GM23248 (cell line): Measurements from ENCODE around the gene AP3S2. TPM values are rescaled to one million over a fixed set of nuclear protein-coding genes. Genes with fewer than 3 reads are reported as not detected.

Experiments
- DNase-seq: peaks from one replicate; pipeline ENCODE4 v3.0.0-alpha.2; 2015
- H2AFZ ChIP-seq: fragments of 200-600 bp; sonication (generic); 2 replicates; pipeline ENCODE4 v1.6.1; 2016; ENCODE audit warnings: antibody characterized with exemption
- H3F3A ChIP-seq: fragments of 200-600 bp; sonication (generic); 2 replicates; pipeline ENCODE4 v1.6.1; 2016; ENCODE audit warnings: mild to moderate bottlenecking, antibody characterized with exemption, mixed run types; ENCODE audit not compliant: insufficient read depth
- H3K27ac ChIP-seq: fragments of 200-600 bp; sonication (generic); 2 replicates; pipeline ENCODE4 v1.5.1; 2016; ENCODE audit warnings: mild to moderate bottlenecking
- H3K27me3 ChIP-seq: fragments of 200-600 bp; sonication (generic); replicated peaks from 2 replicates; pipeline ENCODE4 v1.6.1; 2016; ENCODE audit warnings: mild to moderate bottlenecking; ENCODE audit not compliant: insufficient read depth
- H3K36me3 ChIP-seq: fragments of 200-600 bp; sonication (generic); 2 replicates; pipeline ENCODE4 v1.6.1; 2016; ENCODE audit warnings: low read depth, mild to moderate bottlenecking
- H3K4me1 ChIP-seq: fragments of 200-600 bp; sonication (generic); 2 replicates; pipeline ENCODE4 v1.6.1; 2016; ENCODE audit warnings: mild to moderate bottlenecking; ENCODE audit not compliant: insufficient read depth
- H3K4me2 ChIP-seq: fragments of 200-600 bp; sonication (generic); one replicate; pipeline ENCODE4 v1.6.1; 2016; ENCODE audit warnings: mild to moderate bottlenecking; ENCODE audit not compliant: unreplicated experiment
- H3K4me3 ChIP-seq: fragments of 200-600 bp; sonication (generic); 2 replicates; pipeline ENCODE4 v1.5.1; 2016; ENCODE audit warnings: mild to moderate bottlenecking
- H3K79me2 ChIP-seq: fragments of 200-600 bp; sonication (generic); 2 replicates; pipeline ENCODE4 v1.6.1; 2016; ENCODE audit warnings: mild to moderate bottlenecking; ENCODE audit not compliant: insufficient read depth
- H3K9ac ChIP-seq: fragments of 200-600 bp; sonication (generic); 2 replicates; pipeline ENCODE4 v1.6.1; 2016; ENCODE audit warnings: mild to moderate bottlenecking
- H3K9me2 ChIP-seq: fragments of 200-600 bp; sonication (generic); 2 replicates; pipeline ENCODE4 v1.6.1; 2016; ENCODE audit warnings: mixed run types, mild to moderate bottlenecking, moderate library complexity; ENCODE audit not compliant: insufficient read depth
- H3K9me3 ChIP-seq: fragments of 200-600 bp; sonication (generic); one replicate; pipeline ENCODE4 v1.6.1; 2017; ENCODE audit warnings: low read depth
- H4K20me1 ChIP-seq: fragments of 200-600 bp; sonication (generic); 2 replicates; pipeline ENCODE4 v1.6.0; 2016; ENCODE audit not compliant: insufficient read depth
- EZH2 ChIP-seq: fragments of 200-600 bp; sonication (generic); IDR thresholded peaks from 2 replicates; pipeline ENCODE4 v1.6.1; 2018; ENCODE audit warnings: antibody characterized with exemption, mild to moderate bottlenecking; ENCODE audit not compliant: insufficient read depth, poor library complexity, severe bottlenecking
- EZH2phosphoT487 ChIP-seq: fragments of 200-600 bp; sonication (generic); IDR thresholded peaks from 2 replicates; pipeline ENCODE4 v1.6.1; 2018; ENCODE audit warnings: antibody characterized with exemption, moderate library complexity, mild to moderate bottlenecking, low read depth; ENCODE audit not compliant: insufficient read depth
- WGBS, 2 experiments: methylation state at CpG; one replicate each; pipeline ENCODE4 v1.1.6; 2015 to 2017; ENCODE audit warnings: low lambda C conversion rate in 2 of 2, low coverage in 1 of 2; ENCODE audit errors: missing lambda C conversion rate in 2 of 2; 5-methylcytosine and 5-hydroxymethylcytosine counted together
- in situ Hi-C: fragments of 300-500 bp; cut with MboI; formaldehyde crosslinking; loops from 2 replicates; pipeline ENCODE4 v1.15.0; 2020
- polyA plus RNA-seq: library from polyadenylated mRNA; unstranded; fragments of >200 nt; fragmentation: Nextera tagmentation; extraction: Ambion mirVana; gene quantifications from 2 replicates; pipeline ENCODE4 v1.2.1, GENCODE V29; 2016
- total RNA-seq: library from RNA; depleted of rRNA; stranded (reverse); fragments of >200 nt; shearing (Covaris generic); gene quantifications from 2 replicates; pipeline ENCODE4 v1.2.3, GENCODE V29; 2014

AP3S2 gene
- total and polyA plus RNA-seq, 2 experiments from 2014 or later, result 27.0 to 85.0 TPM

DNA sequence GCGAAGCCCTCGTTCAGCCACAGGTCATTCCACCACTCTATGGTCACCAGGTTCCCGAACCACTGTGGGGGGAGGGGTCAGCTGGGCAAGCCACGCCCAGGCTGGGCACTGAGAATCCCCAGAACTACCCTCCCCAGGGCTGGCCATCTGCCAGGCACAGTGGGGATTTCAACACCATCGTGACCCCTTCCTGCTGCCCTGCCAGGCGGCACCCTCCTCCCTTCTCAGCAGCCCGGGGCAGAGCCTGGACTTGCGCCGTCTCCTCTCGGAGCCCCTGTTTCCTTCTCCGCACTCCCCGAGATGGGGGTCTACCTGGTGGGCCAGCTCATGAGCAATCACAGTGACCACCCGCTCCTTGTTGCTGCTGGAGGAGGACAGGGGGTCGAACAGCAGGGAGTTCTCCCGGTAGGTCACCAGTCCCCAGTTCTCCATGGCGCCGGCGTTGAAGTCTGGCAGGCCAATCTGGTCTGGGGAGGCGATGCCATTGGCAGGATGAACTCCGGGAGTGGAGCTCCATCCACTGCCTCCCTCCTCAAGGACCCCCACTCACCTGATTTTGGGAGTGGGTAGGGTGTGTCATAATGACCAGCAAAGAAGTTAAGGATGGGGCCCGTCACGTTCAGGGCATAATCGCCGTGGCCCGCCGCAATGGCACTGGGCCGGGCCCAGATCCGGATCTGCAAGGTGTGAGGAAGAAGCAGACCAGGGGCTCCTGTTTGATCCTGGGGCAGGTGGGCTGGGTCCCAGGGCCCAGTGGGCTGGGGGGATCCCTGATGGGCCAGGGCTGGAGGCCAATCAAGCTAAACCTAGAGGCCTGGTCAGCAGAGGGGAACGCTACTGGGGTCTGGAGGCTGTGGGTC lies 89.6 kb downstream of the AP3S2 start:
- Histone ChIP-seq H3K27me3 (no peaks in the 10 kb centered on the region), H3K9ac (no peak overlapping the region), H3F3A (peaks cover 74% of the 10 kb centered on the region), H3K4me1 (no peaks in the 10 kb centered on the region), H3K9me3 (no peaks in the 10 kb centered on the region), H3K79me2 (peaks cover 92% of the 10 kb centered on the region), H3K4me3 (no peak overlapping the region), H3K36me3 (peaks cover 70% of the 10 kb centered on the region), H3K27ac (no peak overlapping the region), H4K20me1 (no peaks in the 10 kb centered on the region), H2AFZ (no peak overlapping the region), H3K9me2 (no peaks in the 10 kb centered on the region), H3K4me2 (no peak overlapping the region)
- DNase-seq, result no peak
- TF ChIP-seq EZH2, result no peak
- TF ChIP-seq EZH2phosphoT487, result no peak
- 94 to 95% methylated on average over 27 to 29 of the region's 29 CpGs for WGBS, 2 experiments
- in situ Hi-C loops, result no loop called here

DNA sequence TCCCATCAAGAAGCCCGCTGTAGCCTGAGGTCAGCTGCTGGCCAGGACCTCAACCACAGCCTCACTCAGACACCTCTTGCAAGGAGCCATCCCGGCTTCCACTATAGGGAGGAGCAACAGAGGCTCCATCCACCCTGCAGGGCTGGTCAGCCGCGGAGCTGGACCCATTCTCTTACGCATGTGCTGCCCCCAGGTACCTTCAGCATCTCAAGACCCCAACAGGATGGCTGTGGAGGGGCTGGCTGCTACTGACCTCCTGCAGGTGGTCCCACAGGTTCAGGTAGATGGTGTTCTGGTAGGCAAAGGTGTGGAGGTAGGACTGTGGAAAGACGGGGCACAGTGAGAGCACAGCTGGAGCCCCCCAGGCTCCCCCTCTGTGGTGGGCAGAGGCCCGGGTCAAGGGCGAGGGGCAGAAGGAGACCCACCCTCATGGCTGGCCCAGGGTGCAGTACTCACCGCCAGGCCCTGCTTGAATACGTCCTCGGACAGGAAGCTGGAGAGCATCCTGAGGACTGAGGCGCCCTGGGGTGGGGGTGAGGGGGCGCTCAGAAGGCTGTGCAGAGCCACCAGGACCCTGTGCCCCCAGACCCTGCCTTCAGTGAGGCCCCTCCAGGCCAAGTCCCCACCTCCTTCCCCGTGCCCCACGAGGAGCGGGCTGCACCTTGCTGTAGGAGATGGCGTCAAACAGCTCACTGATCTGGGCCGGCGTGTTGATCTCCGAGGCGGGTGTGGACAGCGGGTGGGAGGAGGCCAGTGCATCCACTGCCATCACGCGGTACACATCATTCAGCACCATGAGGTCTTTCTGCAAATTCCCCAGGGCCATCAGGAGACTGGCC lies 90.6 kb downstream of the AP3S2 start:
- no peaks in the 10 kb centered on the region for H3K9me3 ChIP-seq
- no peaks in the 10 kb centered on the region for H3K27me3 ChIP-seq
- no peaks in the 10 kb centered on the region for H3K4me1 ChIP-seq
- H3K4me2 ChIP-seq, result no peak overlapping the region
- H2AFZ ChIP-seq, result no peak overlapping the region
- peaks cover 81% of the 10 kb centered on the region for H3F3A ChIP-seq
- peaks cover 92% of the 10 kb centered on the region for H3K79me2 ChIP-seq
- H4K20me1 ChIP-seq, result no peaks in the 10 kb centered on the region
- no peak overlapping the region for H3K4me3 ChIP-seq
- in situ Hi-C loops, result no loop called here
- H3K9ac ChIP-seq, result no peak overlapping the region
- peaks cover 80% of the 10 kb centered on the region for H3K36me3 ChIP-seq
- no peak overlapping the region for H3K27ac ChIP-seq
- DNase-seq, result no peak
- WGBS, 2 experiments, result 89% methylated on average over 16 to 24 of the region's 24 CpGs
- no peaks in the 10 kb centered on the region for H3K9me2 ChIP-seq
- TF ChIP-seq EZH2phosphoT487 (no peak), EZH2 (no peak)

DNA sequence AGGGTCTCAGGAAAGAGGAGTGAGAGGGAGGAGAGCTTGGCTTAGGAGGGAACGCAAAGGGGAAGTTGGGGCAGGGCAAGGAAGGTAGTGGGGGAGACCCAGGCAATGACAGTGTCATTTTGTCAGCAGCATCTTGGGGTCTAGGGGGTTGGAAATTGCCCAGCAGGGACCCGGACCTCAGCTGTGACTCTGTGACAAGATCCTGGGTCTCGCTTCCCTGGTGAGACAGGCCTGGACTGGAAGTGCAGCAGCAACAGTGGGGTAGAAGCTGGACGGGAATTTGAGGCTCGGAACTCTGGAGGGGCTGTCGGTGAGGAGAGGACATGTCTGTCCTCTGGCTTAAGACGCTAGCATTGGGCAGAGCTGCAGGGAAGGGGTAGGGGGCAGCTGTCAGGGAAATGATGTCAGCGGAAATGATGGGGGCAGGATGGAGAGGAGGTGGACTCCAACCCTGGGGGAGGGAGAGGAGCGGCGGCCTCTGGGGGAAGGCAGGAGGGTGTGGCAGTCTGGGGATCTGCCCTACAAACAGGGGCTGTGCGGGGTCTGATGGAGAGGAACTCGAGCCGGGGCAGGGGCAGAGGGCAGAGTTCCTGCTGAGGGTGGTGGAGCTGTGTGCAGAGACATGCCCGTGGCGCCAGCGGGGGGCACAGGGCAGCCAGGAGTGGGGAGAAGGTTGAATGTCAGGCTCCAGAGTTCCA lies 91.4 kb downstream of the AP3S2 start:
- H3K27me3 ChIP-seq, result no peaks in the 10 kb centered on the region
- H3K4me1 ChIP-seq, result no peaks in the 10 kb centered on the region
- H3K4me3 ChIP-seq, result no peak overlapping the region
- H3K9me2 ChIP-seq, result no peaks in the 10 kb centered on the region
- no peak overlapping the region for H3K27ac ChIP-seq
- H2AFZ ChIP-seq, result no peak overlapping the region
- no peaks in the 10 kb centered on the region for H4K20me1 ChIP-seq
- H3K36me3 ChIP-seq, result peaks cover 84% of the 10 kb centered on the region
- WGBS, 2 experiments, result 94 to 95% methylated on average over 15 to 16 of the region's 16 CpGs
- TF ChIP-seq EZH2, result no peak
- no peak for TF ChIP-seq EZH2phosphoT487
- H3K4me2 ChIP-seq, result no peak overlapping the region
- H3K79me2 ChIP-seq, result peaks cover 87% of the 10 kb centered on the region
- H3K9ac ChIP-seq, result no peak overlapping the region
- DNase-seq, result no peak
- in situ Hi-C loops, result no loop called here
- peaks cover 81% of the 10 kb centered on the region for H3F3A ChIP-seq
- H3K9me3 ChIP-seq, result no peaks in the 10 kb centered on the region

DNA sequence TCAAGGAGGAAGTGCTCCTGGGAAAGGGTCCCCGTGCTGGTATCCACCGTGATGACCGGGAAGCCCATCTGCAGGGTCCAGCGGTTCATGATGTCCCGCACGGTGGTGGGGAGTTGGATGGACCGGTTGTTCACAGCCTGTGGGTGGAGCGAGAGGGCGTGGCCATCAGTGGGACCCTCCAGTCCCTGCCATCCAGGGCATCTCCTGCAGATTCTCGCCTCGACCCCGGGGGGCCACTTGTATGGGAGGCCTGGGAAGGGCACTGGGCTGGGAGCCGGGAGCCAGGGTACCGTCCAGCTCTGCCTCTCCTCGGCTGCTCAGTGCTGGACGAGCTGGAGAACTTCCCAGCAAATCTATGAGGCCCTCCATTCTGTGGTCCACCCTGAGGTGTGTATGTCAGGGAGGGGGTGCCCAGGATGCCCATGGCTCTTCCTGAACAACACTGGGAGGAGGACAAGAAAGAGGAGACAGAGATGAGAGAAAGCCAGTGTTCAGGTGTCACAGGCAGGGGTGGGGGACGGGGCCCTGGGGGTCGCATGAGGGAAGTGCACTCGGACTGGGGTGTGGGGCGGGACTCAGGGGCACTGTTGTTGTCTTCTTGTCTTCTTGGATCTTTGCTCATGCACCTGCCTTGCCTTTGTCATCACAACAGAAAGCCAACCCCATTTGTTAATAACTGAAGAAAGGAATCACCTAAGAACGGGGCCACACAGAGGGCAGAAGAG lies 92.2 kb downstream of the AP3S2 start:
- H3K9me3 ChIP-seq, result no peaks in the 10 kb centered on the region
- no peak overlapping the region for H3K4me3 ChIP-seq
- H3K27me3 ChIP-seq, result no peaks in the 10 kb centered on the region
- TF ChIP-seq EZH2phosphoT487 (no peak), EZH2 (no peak)
- H2AFZ ChIP-seq, result no peak overlapping the region
- DNase-seq, result no peak
- no peak overlapping the region for H3K27ac ChIP-seq
- peaks cover 79% of the 10 kb centered on the region for H3K79me2 ChIP-seq
- no peak overlapping the region for H3K9ac ChIP-seq
- H3K9me2 ChIP-seq, result no peaks in the 10 kb centered on the region
- WGBS, 2 experiments, result 86 to 90% methylated on average over 17 to 21 of the region's 21 CpGs
- no peaks in the 10 kb centered on the region for H3K4me1 ChIP-seq
- in situ Hi-C loops, result no loop called here
- H3K36me3 ChIP-seq, result peaks cover 84% of the 10 kb centered on the region
- peaks cover 81% of the 10 kb centered on the region for H3F3A ChIP-seq
- H3K4me2 ChIP-seq, result no peak overlapping the region
- H4K20me1 ChIP-seq, result no peaks in the 10 kb centered on the region
